GM21526 (cell line): ENCODE measurements around the gene NDUFC1.
"Not testable (repeated sequence)": the region's sequence is repeated elsewhere in the genome, so short reads cannot be mapped to it uniquely, and the experiment has no call there.

Experiments used
- ATAC-seq: cut with Tn5 transposase; IDR thresholded peaks from one replicate; pipeline ENCODE4 v1.9.1; 2021; ENCODE audit warnings: moderate library complexity; ENCODE audit not compliant: unreplicated experiment, low FRiP score

The NDUFC1 gene

GRCh38 chr4:139301821-139302611 is at the start of gene NDUFC1:
NDUFC1 (minus strand) TSS chr4:139302477; CDS start chr4:139295798, 6,679 bp downstream.
- ATAC-seq = peak; percentile 35

GRCh38 chr4:139337612-139338011 is 35.3 kb upstream of the NDUFC1 start:
- ATAC-seq = no peak

- no peak for ATAC-seq
Observed at GRCh38 chr4:139333046-139333445, 30.8 kb upstream of the NDUFC1 start.

GRCh38 chr4:139331185-139331584 is 28.9 kb upstream of the NDUFC1 start:
- ATAC-seq = no peak

GRCh38 chr4:139330283-139330682 is 28.0 kb upstream of the NDUFC1 start:
- ATAC-seq = no peak

- no peak for ATAC-seq
Observed at GRCh38 chr4:139329665-139330200, 27.5 kb upstream of the NDUFC1 start.

- no peak for ATAC-seq
Observed at GRCh38 chr4:139324620-139325019, 22.3 kb upstream of the NDUFC1 start.

GRCh38 chr4:139322541-139322940 is 20.3 kb upstream of the NDUFC1 start:
- ATAC-seq = not testable (repeated sequence)

- ATAC-seq = not testable (repeated sequence)
Observed at GRCh38 chr4:139322070-139322469, 19.8 kb upstream of the NDUFC1 start.

- ATAC-seq = no peak
Observed at GRCh38 chr4:139319571-139319970, 17.3 kb upstream of the NDUFC1 start.

- ATAC-seq = no peak
Observed at GRCh38 chr4:139317635-139318034, 15.4 kb upstream of the NDUFC1 start.

GRCh38 chr4:139316733-139317132 is 14.5 kb upstream of the NDUFC1 start:
- no peak for ATAC-seq

- ATAC-seq = no peak
Observed at GRCh38 chr4:139315221-139315675, 13.0 kb upstream of the NDUFC1 start.

GRCh38 chr4:139314047-139314800 is 11.9 kb upstream of the NDUFC1 start:
- no peak for ATAC-seq

GRCh38 chr4:139313414-139313813 is 11.1 kb upstream of the NDUFC1 start:
- ATAC-seq = not testable (repeated sequence)

- no peak for ATAC-seq
Observed at GRCh38 chr4:139312552-139313332, 10.5 kb upstream of the NDUFC1 start.

- no peak for ATAC-seq
Observed at GRCh38 chr4:139311909-139312308, 9.6 kb upstream of the NDUFC1 start.

- ATAC-seq = no peak
Observed at GRCh38 chr4:139304920-139305319, 2.6 kb upstream of the NDUFC1 start.

GRCh38 chr4:139301113-139301820 is 1.0 kb downstream of the NDUFC1 start, which contains the start of gene NAA15:
NAA15 (plus strand) TSS chr4:139301505; CDS start chr4:139301778, 273 bp downstream.
- ATAC-seq = peak; percentile 87
